B cell (primary cell): ENCODE data around the gene NME9. TPM values are rescaled to one million over a fixed set of nuclear protein-coding genes. Genes with fewer than 3 reads are reported as not detected.

Experiments used
- ATAC-seq: fragments of 200-7000 bp; cut with Tn5 transposase; one replicate; pipeline ENCODE4 v1.10.0; 2021; ENCODE audit warnings: low read depth, mild to moderate bottlenecking, moderate number of reproducible peaks, moderate library complexity
- CTCF ChIA-PET: fragments of 350-600 bp; sonication (Branson Sonifier 250); formaldehyde crosslinking; loops from one replicate; lab custom pipeline; 2021; ENCODE audit warnings: antibody characterized with exemption, inconsistent platforms; lab: Charles Lee
- POLR2A ChIA-PET: fragments of 350-600 bp; sonication (Branson Sonifier 250); formaldehyde crosslinking; loops from one replicate; lab custom pipeline; 2021; ENCODE audit warnings: antibody characterized with exemption; lab: Charles Lee
- DNase-seq: peaks from one replicate; pipeline ENCODE4 v3.0.0; 2013
- H2AFZ ChIP-seq: 2 replicates; pipeline ENCODE4 v1.6.1; 2012; ENCODE audit warnings: mild to moderate bottlenecking, low read depth, low read length; ENCODE audit not compliant: insufficient read depth, poor library complexity, severe bottlenecking
- H3K27ac ChIP-seq, 2 donors: 1 replicate in 1 of 2; 2 replicates in 1 of 2; pipeline ENCODE4 v1.5.1; 2012 to 2013; ENCODE audit warnings: low read length in 2 of 2, mild to moderate bottlenecking in 2 of 2, moderate library complexity in 1 of 2
- H3K27me3 ChIP-seq, 4 experiments: fragments of 200-600 bp in 1 of 4; sonication (generic) in 1 of 4; replicated peaks in 1 of 4; 1 replicate in 2 of 4; 2 replicates in 2 of 4; pipeline versions ENCODE4 v1.6.1 to v1.7.0; 2013 to 2016; ENCODE audit warnings: low read length in 3 of 4, mild to moderate bottlenecking in 2 of 4, mixed read lengths in 1 of 4, moderate library complexity in 1 of 4; ENCODE audit not compliant: insufficient read depth in 4 of 4, control insufficient read depth in 3 of 4; ENCODE audit errors: control extremely low read depth in 1 of 4
- H3K36me3 ChIP-seq, 2 experiments: replicated peaks in 1 of 2; 1 replicate in 1 of 2; 2 replicates in 1 of 2; pipeline versions ENCODE4 v1.6.1 to v1.7.1; 2013; ENCODE audit warnings: low read length in 1 of 2; ENCODE audit not compliant: insufficient read depth in 2 of 2, control insufficient read depth in 1 of 2; ENCODE audit errors: control extremely low read depth in 1 of 2, extremely low read depth in 1 of 2
- H3K4me1 ChIP-seq, 2 donors: fragments of 200-600 bp in 1 of 2; sonication (generic) in 1 of 2; 1 replicate in 1 of 2; 2 replicates in 1 of 2; pipeline versions ENCODE4 v1.5.1 to v1.6.1; 2013 to 2017; ENCODE audit warnings: low read length in 2 of 2; ENCODE audit not compliant: control insufficient read depth in 2 of 2, insufficient read depth in 2 of 2
- H3K4me2 ChIP-seq: replicated peaks from 2 replicates; pipeline ENCODE3; 2012; ENCODE audit warnings: mild to moderate bottlenecking, low read depth, low read length; ENCODE audit not compliant: poor library complexity, severe bottlenecking
- H3K4me3 ChIP-seq, 5 experiments: fragments of 200-600 bp in 1 of 5; sonication (generic) in 1 of 5; 1 replicate in 3 of 5; 2 replicates in 2 of 5; pipeline versions ENCODE4 v1.5.1 to v1.7.0; 2011 to 2016; ENCODE audit warnings: low read length in 4 of 5, mild to moderate bottlenecking in 4 of 5, low read depth in 2 of 5, control low read depth in 1 of 5, moderate library complexity in 1 of 5; ENCODE audit not compliant: insufficient read depth in 1 of 5; ENCODE audit errors: control extremely low read depth in 1 of 5, extremely low read depth in 1 of 5
- H3K79me2 ChIP-seq: fragments of 200-600 bp; sonication (generic); one replicate; pipeline ENCODE4 v1.6.0; 2016; ENCODE audit warnings: low read length; ENCODE audit not compliant: control insufficient read depth, insufficient read depth
- H3K9ac ChIP-seq: fragments of 200-600 bp; sonication (generic); 2 replicates; pipeline ENCODE4 v1.6.1; 2017; ENCODE audit warnings: mild to moderate bottlenecking, low read length, moderate library complexity
- H3K9me3 ChIP-seq, 3 donors: one replicate each; pipeline versions ENCODE4 v1.6.1 to v1.7.1; 2013; ENCODE audit warnings: low read length in 2 of 3; ENCODE audit not compliant: control insufficient read depth in 2 of 3, insufficient read depth in 1 of 3; ENCODE audit errors: control extremely low read depth in 1 of 3
- H4K20me1 ChIP-seq: 2 replicates; pipeline ENCODE4 v1.6.0; 2012; ENCODE audit warnings: mild to moderate bottlenecking, low read length; ENCODE audit not compliant: insufficient read depth, control insufficient read depth, poor library complexity, severe bottlenecking
- H3K27ac Mint-ChIP-seq: one replicate; pipeline ENCODE4 v1.8.0; 2021; ENCODE audit warnings: mixed read lengths
- H3K27me3 Mint-ChIP-seq: one replicate; pipeline ENCODE4 v1.8.0; 2021; ENCODE audit warnings: mixed read lengths
- H3K4me1 Mint-ChIP-seq: one replicate; pipeline ENCODE4 v1.8.0; 2021; ENCODE audit warnings: mixed read lengths
- H3K4me3 Mint-ChIP-seq: one replicate; pipeline ENCODE4 v1.8.0; 2021; ENCODE audit warnings: mixed read lengths
- H3K9me3 Mint-ChIP-seq: one replicate; pipeline ENCODE4 v1.8.0; 2022; ENCODE audit warnings: mixed read lengths; ENCODE audit not compliant: insufficient read depth
- CTCF ChIP-seq: fragments of 200-600 bp; IDR thresholded peaks from one replicate; pipeline ENCODE4 v1.8.0; 2022; ENCODE audit warnings: antibody characterized with exemption, mild to moderate bottlenecking
- EZH2 ChIP-seq: IDR thresholded peaks from 2 replicates; pipeline ENCODE4 v1.6.1; 2012; ENCODE audit warnings: borderline replicate concordance, low read depth, mild to moderate bottlenecking, moderate library complexity, low read length; ENCODE audit not compliant: insufficient read depth, poor library complexity, severe bottlenecking
- WGBS: methylation state at CpG from one replicate; pipeline ENCODE4 v1.1.5; 2013; ENCODE audit warnings: missing lambda C conversion rate; ENCODE audit not compliant: insufficient coverage; 5-methylcytosine and 5-hydroxymethylcytosine counted together
- intact Hi-C: fragments of 100-400 bp; cut with micrococcal nuclease; formaldehyde crosslinking; loops from one replicate; pipeline ENCODE4 v1.10.0; 2022
- polyA plus RNA-seq: library from polyadenylated mRNA; depleted of rRNA; stranded (reverse); fragments of >200 nt; gene quantifications from 2 replicates; pipeline ENCODE4 v1.2.3, GENCODE V29; 2012
- total RNA-seq, 2 donors: library from RNA; stranded (reverse); fragments of 120-200 nt in 1 of 2; gene quantifications; 1 replicate in 1 of 2; 2 replicates in 1 of 2; pipeline versions ENCODE4 v1.2.3 to v1.2.4, GENCODE V29; 2013 to 2022

Gene NME9
- total and polyA plus RNA-seq, 2 donors (not counting 1 experiment from before 2014, with no cell fraction given), result not detected

DNA sequence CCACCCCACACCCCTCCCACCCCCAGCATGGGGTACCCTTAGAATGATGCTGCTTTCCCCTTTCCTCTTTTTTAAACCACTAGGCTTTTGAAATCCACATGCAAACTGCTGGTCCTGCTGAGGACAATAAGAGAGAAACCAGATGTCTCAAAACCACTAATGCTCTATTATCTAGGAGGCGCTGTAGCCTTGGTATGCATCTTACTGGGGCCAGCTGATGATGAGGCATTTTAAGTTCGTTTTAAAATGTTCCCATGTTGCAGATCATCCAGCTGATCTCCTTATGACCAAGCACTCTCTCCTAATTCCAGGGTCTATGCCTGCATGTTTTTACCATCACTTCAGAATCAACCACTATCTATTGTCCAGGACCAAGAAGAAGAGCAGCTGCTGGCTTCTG, 1.3 kb downstream of the NME9 start:
- H3K9me3 Mint-ChIP-seq, result no peaks in the 10 kb centered on the region
- Histone ChIP-seq H3K27ac (no peak overlapping the region), H3K36me3 (no peaks in the 10 kb centered on the region), H2AFZ (no peak overlapping the region), H4K20me1 (no peaks in the 10 kb centered on the region), H3K9me3 (no peaks in the 10 kb centered on the region), H3K4me3 (no peak overlapping the region), H3K9ac (no peak overlapping the region), H3K27me3 (peaks cover 0 to 24% (median 12%) of the 10 kb centered on the region in 4 experiments), H3K79me2 (no peaks in the 10 kb centered on the region), H3K4me2 (peak overlapping the region; percentile 97), H3K4me1 (peaks cover 7 to 18% of the 10 kb centered on the region in 2 donors)
- DNase-seq (no peak), ATAC-seq (no peak)
- WGBS, result 27% methylated on average over 1 of the region's 2 CpGs
- intact Hi-C loops, result loop anchor here (10.0 kb wide), 1 partner anchor 144 kb away; the partner anchor contains the start of gene ARMC8
- CTCF ChIA-PET, result interaction anchor here (0.7 to 1.6 kb wide), 3 partner anchors 11 to 608 kb away, joined by 3 to 4 read pairs (median 3); no protein-coding TSS in a partner anchor
- peaks cover 45% of the 10 kb centered on the region for H3K27me3 Mint-ChIP-seq
- peaks cover 13% of the 10 kb centered on the region for H3K4me1 Mint-ChIP-seq
- no peak for TF ChIP-seq EZH2
- TF ChIP-seq CTCF, result no peak
- POLR2A ChIA-PET, result no interaction called here
- peak overlapping the region; percentile 74 for H3K4me3 Mint-ChIP-seq
- no peak overlapping the region for H3K27ac Mint-ChIP-seq

DNA sequence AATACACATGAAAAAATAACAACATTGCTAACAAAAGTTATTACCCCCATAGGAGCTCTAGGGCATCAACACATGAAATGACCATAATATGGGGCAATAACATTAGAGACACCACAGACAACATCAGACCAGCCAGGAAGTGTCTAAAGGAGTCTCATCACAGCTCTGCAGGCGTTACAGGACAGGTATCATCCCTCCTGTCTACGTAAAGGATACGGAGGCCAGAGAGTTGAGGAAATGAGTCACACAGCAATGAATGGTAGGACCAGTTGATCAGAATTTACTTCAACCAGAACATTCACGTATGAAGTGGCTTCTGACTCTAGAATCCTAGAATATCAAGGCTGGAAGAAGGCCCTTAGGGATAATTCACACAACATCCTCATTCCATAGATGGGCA, 1.8 kb downstream of the NME9 start:
- H3K9me3 ChIP-seq, result no peaks in the 10 kb centered on the region
- Mint-ChIP-seq H3K9me3 (no peaks in the 10 kb centered on the region), H3K4me1 (peaks cover 13% of the 10 kb centered on the region), H3K27me3 (peaks cover 50% of the 10 kb centered on the region), H3K4me3 (no peak overlapping the region), H3K27ac (no peak overlapping the region)
- TF ChIP-seq CTCF, result no peak
- no peak for TF ChIP-seq EZH2
- WGBS, result 93% methylated on average over 3 of the region's 4 CpGs
- H3K4me2 ChIP-seq, result no peak overlapping the region
- H3K27me3 ChIP-seq, result peaks cover 0 to 30% (median 13%) of the 10 kb centered on the region in 4 experiments
- no peaks in the 10 kb centered on the region for H4K20me1 ChIP-seq
- no peak overlapping the region for H3K4me3 ChIP-seq
- intact Hi-C loops, result loop anchor here (10.0 kb wide), 1 partner anchor 143 kb away; the partner anchor contains the start of gene ARMC8
- ATAC-seq (no peak), DNase-seq (no peak)
- no peaks in the 10 kb centered on the region for H3K36me3 ChIP-seq
- CTCF ChIA-PET, result interaction anchor here (0.8 to 1.6 kb wide), 3 partner anchors 11 to 588 kb away, joined by 3 to 4 read pairs (median 3); no protein-coding TSS in a partner anchor
- H2AFZ ChIP-seq, result no peak overlapping the region
- H3K27ac ChIP-seq, result no peak overlapping the region
- H3K4me1 ChIP-seq, result peaks cover 7 to 18% of the 10 kb centered on the region in 2 donors
- POLR2A ChIA-PET, result no interaction called here
- no peak overlapping the region for H3K9ac ChIP-seq
- H3K79me2 ChIP-seq, result no peaks in the 10 kb centered on the region
